Stimulated activated naive CD4-positive, alpha-beta T cell (primary cell): ENCODE measurements around the gene HPCAL1.

Experiments used
- DNase-seq, 6 experiments: peaks; one replicate each; lab custom pipeline; 2025; lab: John Stamatoyannopoulos, UW

The HPCAL1 gene

DNA sequence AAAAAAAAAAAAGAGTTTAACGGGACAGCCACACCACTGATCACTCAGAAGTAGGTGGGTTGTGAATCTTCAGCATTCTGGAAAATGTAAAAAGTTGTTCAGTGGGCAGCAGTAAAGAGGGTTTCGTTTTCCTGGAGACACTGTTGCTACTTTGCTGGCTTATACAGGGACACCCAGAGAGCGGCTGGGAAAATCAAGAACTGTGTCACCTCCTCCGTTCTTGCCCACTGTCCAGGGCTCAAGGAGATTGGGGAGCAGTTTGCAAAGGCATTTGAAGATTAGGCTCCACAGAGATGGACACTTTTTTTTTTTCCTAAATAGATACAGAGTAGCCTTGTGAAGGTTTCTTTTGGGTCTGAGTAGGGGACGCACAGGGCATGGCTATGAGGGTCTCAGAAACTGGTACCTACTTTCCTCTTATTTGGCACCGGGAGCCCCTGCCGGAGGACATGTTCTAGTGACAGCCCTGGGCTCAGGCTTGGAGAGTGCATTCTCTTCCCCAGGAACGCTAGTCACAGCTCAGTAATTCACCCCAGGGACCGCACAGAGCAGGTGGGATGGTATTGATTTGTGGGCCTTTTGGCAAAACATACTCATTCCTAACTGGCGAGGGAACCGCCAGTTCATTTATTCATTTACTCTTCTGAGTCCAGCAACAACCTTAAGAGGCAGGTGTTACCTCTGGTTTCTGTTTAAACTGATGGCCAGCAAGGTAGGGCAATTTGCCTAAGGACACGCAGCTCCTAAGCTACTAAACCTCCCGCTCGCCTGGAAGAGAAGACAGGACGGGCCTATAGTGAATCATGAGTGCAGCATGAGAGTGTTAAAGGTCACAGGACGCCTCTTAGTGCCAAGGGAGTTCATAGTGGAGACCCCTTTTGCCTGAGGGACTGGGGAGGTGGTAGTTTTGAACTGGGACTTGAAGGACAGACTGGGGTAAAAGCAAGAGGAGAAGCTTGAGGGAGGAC is 53.1 kb downstream of the HPCAL1 start:
- DNase-seq, result no peak

DNA sequence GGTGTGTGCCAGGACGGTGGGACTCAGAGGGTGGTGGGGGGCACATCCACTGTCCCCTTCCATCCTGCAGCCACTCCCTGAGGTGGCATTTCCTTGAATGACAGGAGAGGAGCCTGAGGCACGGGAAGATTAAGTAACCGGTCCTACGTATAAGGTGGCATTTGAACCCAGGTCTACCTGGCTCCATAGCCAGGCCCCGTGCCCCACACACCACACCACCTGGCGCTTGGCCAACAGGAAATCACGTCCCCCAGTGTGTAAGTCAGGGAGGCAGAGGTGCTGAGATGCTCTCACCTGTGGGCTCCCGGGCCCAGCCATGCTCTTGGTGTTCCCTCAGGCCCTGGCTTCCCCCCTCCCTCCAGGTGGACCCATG is 53.7 kb downstream of the HPCAL1 start:
- no peak for DNase-seq

- DNase-seq, result no peak
Measured at GRCh38 chr2:10357193-10358169, 54.8 kb downstream of the HPCAL1 start.

- DNase-seq, result no peak
Measured at GRCh38 chr2:10359246-10359645, 56.5 kb downstream of the HPCAL1 start.

GRCh38 chr2:10359731-10360329 is 57.1 kb downstream of the HPCAL1 start:
- DNase-seq, result no peak

DNA sequence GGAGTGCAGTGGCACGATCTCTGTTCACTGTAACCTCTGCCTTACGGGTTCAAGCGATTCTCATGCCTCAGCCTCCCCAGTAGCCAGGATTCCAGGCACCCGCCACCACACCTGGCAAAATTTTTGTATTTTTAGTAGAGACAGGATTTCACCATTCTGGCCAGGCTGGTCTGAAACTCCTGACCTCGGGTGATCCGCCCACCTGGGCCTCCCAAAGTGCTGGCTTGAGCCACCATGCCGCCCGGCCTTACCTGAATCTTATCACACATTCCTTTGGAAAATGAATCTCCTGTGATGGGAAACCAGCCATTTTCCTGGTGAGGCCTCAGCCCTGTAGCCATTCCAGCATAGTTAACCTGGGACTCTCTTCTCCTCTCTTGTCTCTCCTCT is 57.8 kb downstream of the HPCAL1 start:
- DNase-seq, result no peak

- DNase-seq, result no peak
Measured at GRCh38 chr2:10360850-10361588, 58.3 kb downstream of the HPCAL1 start.

DNA sequence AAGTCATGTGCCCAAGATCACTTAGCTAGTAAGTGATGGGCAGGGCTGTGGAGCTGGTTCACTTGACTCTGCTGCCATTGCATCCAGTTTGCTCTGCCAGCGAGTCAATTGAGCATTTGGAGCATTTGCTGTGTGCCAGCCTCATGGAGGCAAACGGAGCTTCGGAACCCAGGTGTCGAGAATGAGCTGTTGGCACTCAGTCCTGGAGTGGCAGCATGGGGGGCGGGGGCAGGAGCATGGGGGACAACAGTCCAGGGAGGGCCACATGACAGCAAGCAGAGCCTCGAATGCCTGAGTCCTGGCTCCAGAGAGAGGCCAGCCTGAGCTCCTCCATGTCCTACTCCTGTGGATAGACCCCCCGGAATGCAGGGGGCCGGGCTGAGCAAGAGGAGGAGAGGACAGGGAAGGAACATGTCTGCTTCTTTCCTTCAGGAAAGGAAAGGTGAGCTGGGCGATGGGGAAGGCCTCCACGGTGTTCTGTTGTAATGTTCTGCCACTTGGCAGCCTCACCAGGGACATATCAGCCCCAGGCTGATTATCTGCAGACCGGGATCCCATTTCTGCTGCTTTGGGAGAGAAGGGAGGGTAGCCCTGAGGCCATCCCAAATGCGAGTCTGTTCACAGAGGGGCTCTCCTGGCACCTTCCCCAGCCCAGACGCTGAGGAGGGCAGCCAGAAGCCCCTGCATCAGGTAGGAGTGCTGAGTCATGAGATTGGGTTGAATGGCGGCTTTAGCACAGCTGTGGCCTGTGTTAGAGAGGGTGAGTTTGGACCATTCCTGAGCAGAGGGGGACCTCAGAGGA is 59.6 kb downstream of the HPCAL1 start:
- DNase-seq, result no peak

- DNase-seq, result no peak
Measured at GRCh38 chr2:10362898-10363454, 60.3 kb downstream of the HPCAL1 start.

DNA sequence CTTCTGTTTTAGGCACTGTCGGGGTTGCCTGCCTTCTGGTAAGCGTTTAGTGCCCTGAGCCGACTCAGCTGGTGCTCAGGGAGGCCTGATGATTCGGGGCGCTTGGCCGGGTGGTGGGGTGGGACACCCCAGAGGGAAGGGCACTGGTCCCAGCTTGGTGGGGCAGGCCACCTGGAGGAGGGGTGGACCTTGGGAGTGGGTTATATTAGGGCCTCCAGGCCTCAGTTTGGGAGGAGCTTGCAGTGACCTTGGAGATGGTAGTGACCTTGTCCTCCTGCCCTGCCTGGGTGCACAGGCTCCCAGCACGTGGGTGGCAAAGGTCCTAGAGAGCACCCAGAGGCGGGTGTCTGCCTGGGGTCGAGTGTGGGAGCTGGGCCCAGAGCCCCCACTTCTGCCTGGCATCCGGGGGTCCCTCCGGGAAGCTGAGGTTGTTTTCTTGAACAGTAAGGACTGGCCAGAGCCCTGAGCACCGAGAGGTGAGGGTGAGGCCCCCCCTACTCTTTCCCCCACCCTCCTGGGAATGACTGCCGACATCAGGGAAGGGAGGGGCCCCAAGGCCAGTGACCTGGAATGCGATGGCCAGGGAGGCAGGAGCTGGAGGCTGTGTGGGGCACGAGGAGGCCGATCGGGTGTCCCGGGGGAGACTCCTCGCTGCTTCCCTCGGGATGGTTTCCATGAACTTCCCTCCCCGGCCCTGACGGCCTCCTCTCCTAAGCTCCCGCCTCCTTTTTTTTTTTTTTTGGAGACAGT is 61.3 kb downstream of the HPCAL1 start:
- no peak for DNase-seq

DNA sequence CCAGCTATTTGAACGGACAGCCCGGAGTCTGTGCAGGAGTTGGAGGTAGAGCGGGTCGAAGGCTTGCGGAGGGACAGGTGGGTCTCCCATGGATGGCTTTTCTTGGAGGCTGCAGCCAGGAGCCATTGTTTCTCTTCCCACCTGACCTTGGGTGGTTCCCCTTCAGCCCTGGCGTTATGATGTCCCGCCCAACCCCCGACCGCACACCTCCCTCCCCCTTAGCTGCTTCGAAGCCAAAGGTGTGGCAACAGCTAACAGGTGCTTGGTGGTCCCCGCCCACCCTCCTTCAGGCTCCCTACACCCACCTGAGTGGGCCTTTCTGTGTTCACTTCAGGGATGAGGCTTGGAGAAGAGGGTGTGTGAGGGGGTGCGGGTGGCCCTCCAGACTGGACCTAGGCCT is 62.7 kb downstream of the HPCAL1 start:
- DNase-seq, result no peak

- no peak for DNase-seq
Measured at GRCh38 chr2:10366601-10367270, 64.0 kb downstream of the HPCAL1 start.

GRCh38 chr2:10367472-10368439 is 65.1 kb downstream of the HPCAL1 start:
- no peak for DNase-seq

DNA sequence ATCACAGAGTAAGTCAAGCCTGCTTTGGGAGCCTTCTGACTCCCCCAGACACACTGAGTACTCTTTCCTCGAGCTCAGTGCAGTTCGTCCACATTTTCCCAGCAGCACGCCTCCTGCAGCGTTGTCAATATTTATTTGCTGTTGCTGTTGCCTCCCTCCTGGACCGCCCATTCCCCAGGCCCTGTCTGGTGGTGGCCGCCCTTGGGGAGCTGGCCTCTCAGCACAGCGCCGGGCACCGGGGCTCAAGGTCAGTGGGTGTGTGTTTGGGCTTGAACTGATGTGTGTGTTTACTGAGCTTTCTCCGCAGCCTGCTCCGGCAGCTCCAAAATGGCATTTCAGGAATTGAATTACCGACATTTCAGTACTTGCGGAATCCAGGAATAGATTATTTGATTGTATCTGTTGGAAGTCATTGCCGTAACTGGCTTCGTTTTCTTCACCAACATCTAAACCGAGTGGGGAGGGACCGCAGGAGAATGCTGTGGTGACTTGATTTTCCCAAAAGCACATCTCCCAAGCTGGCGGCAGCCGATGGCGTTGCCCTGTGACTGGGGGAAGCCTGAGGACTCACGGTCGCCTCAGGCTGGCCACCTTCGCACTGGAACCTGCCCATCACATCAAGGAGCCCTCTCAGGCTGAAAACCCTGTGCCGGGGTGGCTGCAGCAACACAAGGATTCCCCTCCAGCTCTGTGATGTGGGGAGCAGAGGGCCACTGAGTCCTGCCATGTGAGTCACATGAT is 66.0 kb downstream of the HPCAL1 start:
- DNase-seq, result no peak

- no peak for DNase-seq
Measured at GRCh38 chr2:10369269-10370255, 66.9 kb downstream of the HPCAL1 start.

- DNase-seq, result no peak
Measured at GRCh38 chr2:10370390-10370789, 67.7 kb downstream of the HPCAL1 start.
